ENCODE measurements around the gene PAX3.

PAX3 gene

GRCh38 chr2:222176890-222177289 is 121.9 kb downstream of the PAX3 start:
- H3K9ac ChIP-seq (ENCODE audit: low read length), result no peak overlapping the region
- no peaks in the 10 kb centered on the region for H3K79me1 ChIP-seq (ENCODE audit: low read length)
- no peak overlapping the region for H4K8ac ChIP-seq (ENCODE audit: low read depth, low read length)
- H3K4ac ChIP-seq (ENCODE audit: low read depth, low read length), result no peak overlapping the region
- H3K23ac ChIP-seq (ENCODE audit: low read length), result no peak overlapping the region
- no peaks in the 10 kb centered on the region for H3K79me2 ChIP-seq (ENCODE audit: control insufficient read depth, insufficient read depth, low read length)
- H2BK15ac ChIP-seq (replicated peaks; ENCODE audit: low read depth), result no peak overlapping the region
- H2BK5ac ChIP-seq (ENCODE audit: low read length), result no peak overlapping the region
- H3K27me3 ChIP-seq (ENCODE audit: insufficient read depth, low read length, poor library complexity), result no peaks in the 10 kb centered on the region
- H3K4me1 ChIP-seq (ENCODE audit: control insufficient read depth, low read depth, low read length), result peaks cover 3% of the 10 kb centered on the region
- no peak overlapping the region for H3K4me3 ChIP-seq (ENCODE audit: low read length)
- no CpG with 5 or more reads among the region's 3 CpGs for WGBS (ENCODE audit: extremely low coverage, insufficient coverage, low lambda C conversion rate)
- no peak overlapping the region for H2AK5ac ChIP-seq (ENCODE audit: low read length)
- no peak overlapping the region for H2BK120ac ChIP-seq (ENCODE audit: low read depth, low read length)
- H3K18ac ChIP-seq (ENCODE audit: low read length), result no peak overlapping the region
- H3K56ac ChIP-seq (ENCODE audit: low read length), result no peak overlapping the region
- H3K27ac ChIP-seq (ENCODE audit: low read depth, low read length), result no peak overlapping the region
- DNase-seq, result peak; percentile 38
- no peaks in the 10 kb centered on the region for H3K36me3 ChIP-seq (ENCODE audit: control insufficient read depth, insufficient read depth, low read length)
- H4K5ac ChIP-seq (ENCODE audit: low read length), result no peak overlapping the region
- H3K4me2 ChIP-seq (ENCODE audit: low read length), result no peak overlapping the region

- Histone ChIP-seq H2AK5ac (ENCODE audit: low read length) (no peak overlapping the region), H3K4ac (ENCODE audit: low read depth, low read length) (no peak overlapping the region), H3K9ac (ENCODE audit: low read length) (no peak overlapping the region), H2BK15ac (replicated peaks; ENCODE audit: low read depth) (no peak overlapping the region), H3K4me3 (ENCODE audit: low read length) (no peak overlapping the region), H3K4me1 (ENCODE audit: control insufficient read depth, low read depth, low read length) (peaks cover 3% of the 10 kb centered on the region), H3K4me2 (ENCODE audit: low read length) (no peak overlapping the region), H3K23ac (ENCODE audit: low read length) (no peak overlapping the region), H3K36me3 (ENCODE audit: control insufficient read depth, insufficient read depth, low read length) (no peaks in the 10 kb centered on the region), H2BK120ac (ENCODE audit: low read depth, low read length) (no peak overlapping the region), H2BK5ac (ENCODE audit: low read length) (no peak overlapping the region), H3K27me3 (ENCODE audit: insufficient read depth, low read length, poor library complexity) (no peaks in the 10 kb centered on the region), H4K5ac (ENCODE audit: low read length) (no peak overlapping the region), H3K18ac (ENCODE audit: low read length) (no peak overlapping the region), H3K27ac (ENCODE audit: low read depth, low read length) (no peak overlapping the region), H3K79me1 (ENCODE audit: low read length) (no peaks in the 10 kb centered on the region), H4K8ac (ENCODE audit: low read depth, low read length) (no peak overlapping the region), H3K56ac (ENCODE audit: low read length) (no peak overlapping the region), H3K79me2 (ENCODE audit: control insufficient read depth, insufficient read depth, low read length) (no peaks in the 10 kb centered on the region)
- WGBS (ENCODE audit: extremely low coverage, insufficient coverage, low lambda C conversion rate), result no CpG with 5 or more reads among the region's 3 CpGs
- peak; percentile 56 for DNase-seq
Measured at GRCh38 chr2:222174450-222174849, 124.3 kb downstream of the PAX3 start.

- Histone ChIP-seq H2BK120ac (ENCODE audit: low read depth, low read length) (no peak overlapping the region), H2BK5ac (ENCODE audit: low read length) (no peak overlapping the region), H3K4me2 (ENCODE audit: low read length) (no peak overlapping the region), H3K56ac (ENCODE audit: low read length) (no peak overlapping the region), H2AK5ac (ENCODE audit: low read length) (no peak overlapping the region), H3K23ac (ENCODE audit: low read length) (no peak overlapping the region), H3K18ac (ENCODE audit: low read length) (no peak overlapping the region), H4K8ac (ENCODE audit: low read depth, low read length) (no peak overlapping the region), H4K5ac (ENCODE audit: low read length) (no peak overlapping the region), H3K4me1 (ENCODE audit: control insufficient read depth, low read depth, low read length) (peaks cover 3% of the 10 kb centered on the region), H2BK15ac (replicated peaks; ENCODE audit: low read depth) (no peak overlapping the region), H3K79me2 (ENCODE audit: control insufficient read depth, insufficient read depth, low read length) (no peaks in the 10 kb centered on the region), H3K27me3 (ENCODE audit: insufficient read depth, low read length, poor library complexity) (no peaks in the 10 kb centered on the region), H3K4me3 (ENCODE audit: low read length) (no peak overlapping the region), H3K4ac (ENCODE audit: low read depth, low read length) (no peak overlapping the region), H3K36me3 (ENCODE audit: control insufficient read depth, insufficient read depth, low read length) (no peaks in the 10 kb centered on the region), H3K79me1 (ENCODE audit: low read length) (no peaks in the 10 kb centered on the region), H3K9ac (ENCODE audit: low read length) (no peak overlapping the region), H3K27ac (ENCODE audit: low read depth, low read length) (no peak overlapping the region)
- no peak for DNase-seq
- WGBS (ENCODE audit: extremely low coverage, insufficient coverage, low lambda C conversion rate), result no CpG with 5 or more reads among the region's 4 CpGs
Measured at GRCh38 chr2:222169346-222169745, 129.5 kb downstream of the PAX3 start.

- Histone ChIP-seq H3K36me3 (ENCODE audit: control insufficient read depth, insufficient read depth, low read length) (no peaks in the 10 kb centered on the region), H3K4me2 (ENCODE audit: low read length) (no peak overlapping the region), H4K5ac (ENCODE audit: low read length) (no peak overlapping the region), H2AK5ac (ENCODE audit: low read length) (no peak overlapping the region), H3K27me3 (ENCODE audit: insufficient read depth, low read length, poor library complexity) (no peaks in the 10 kb centered on the region), H3K18ac (ENCODE audit: low read length) (no peak overlapping the region), H2BK5ac (ENCODE audit: low read length) (no peak overlapping the region), H2BK15ac (replicated peaks; ENCODE audit: low read depth) (no peak overlapping the region), H3K27ac (ENCODE audit: low read depth, low read length) (no peak overlapping the region), H3K4me3 (ENCODE audit: low read length) (no peak overlapping the region), H3K79me1 (ENCODE audit: low read length) (no peaks in the 10 kb centered on the region), H3K4me1 (ENCODE audit: control insufficient read depth, low read depth, low read length) (peaks cover 3% of the 10 kb centered on the region), H3K56ac (ENCODE audit: low read length) (no peak overlapping the region), H3K79me2 (ENCODE audit: control insufficient read depth, insufficient read depth, low read length) (no peaks in the 10 kb centered on the region), H4K8ac (ENCODE audit: low read depth, low read length) (no peak overlapping the region), H3K9ac (ENCODE audit: low read length) (no peak overlapping the region), H3K23ac (ENCODE audit: low read length) (no peak overlapping the region), H3K4ac (ENCODE audit: low read depth, low read length) (no peak overlapping the region), H2BK120ac (ENCODE audit: low read depth, low read length) (no peak overlapping the region)
- no peak for DNase-seq
- WGBS (ENCODE audit: extremely low coverage, insufficient coverage, low lambda C conversion rate), result no CpG with 5 or more reads among the region's 8 CpGs
Measured at GRCh38 chr2:222167762-222168161, 131.0 kb downstream of the PAX3 start.

- Histone ChIP-seq H3K18ac (ENCODE audit: low read length) (no peak overlapping the region), H4K5ac (ENCODE audit: low read length) (no peak overlapping the region), H3K27ac (ENCODE audit: low read depth, low read length) (no peak overlapping the region), H2BK120ac (ENCODE audit: low read depth, low read length) (no peak overlapping the region), H2BK5ac (ENCODE audit: low read length) (no peak overlapping the region), H3K27me3 (ENCODE audit: insufficient read depth, low read length, poor library complexity) (no peaks in the 10 kb centered on the region), H3K79me1 (ENCODE audit: low read length) (no peaks in the 10 kb centered on the region), H3K4ac (ENCODE audit: low read depth, low read length) (no peak overlapping the region), H4K8ac (ENCODE audit: low read depth, low read length) (no peak overlapping the region), H3K9ac (ENCODE audit: low read length) (no peak overlapping the region), H2AK5ac (ENCODE audit: low read length) (no peak overlapping the region), H3K4me3 (ENCODE audit: low read length) (no peak overlapping the region), H2BK15ac (replicated peaks; ENCODE audit: low read depth) (no peak overlapping the region), H3K79me2 (ENCODE audit: control insufficient read depth, insufficient read depth, low read length) (no peaks in the 10 kb centered on the region), H3K36me3 (ENCODE audit: control insufficient read depth, insufficient read depth, low read length) (no peaks in the 10 kb centered on the region), H3K4me1 (ENCODE audit: control insufficient read depth, low read depth, low read length) (peaks cover 3% of the 10 kb centered on the region), H3K23ac (ENCODE audit: low read length) (no peak overlapping the region), H3K4me2 (ENCODE audit: low read length) (no peak overlapping the region), H3K56ac (ENCODE audit: low read length) (no peak overlapping the region)
- DNase-seq, result no peak
- no CpG with 5 or more reads among the region's 5 CpGs for WGBS (ENCODE audit: extremely low coverage, insufficient coverage, low lambda C conversion rate)
Measured at GRCh38 chr2:222160944-222161343, 137.9 kb downstream of the PAX3 start.

GRCh38 chr2:222160125-222160524 is 138.7 kb downstream of the PAX3 start:
- no peak overlapping the region for H3K18ac ChIP-seq (ENCODE audit: low read length)
- H2BK120ac ChIP-seq (ENCODE audit: low read depth, low read length), result no peak overlapping the region
- no peak overlapping the region for H3K27ac ChIP-seq (ENCODE audit: low read depth, low read length)
- H3K36me3 ChIP-seq (ENCODE audit: control insufficient read depth, insufficient read depth, low read length), result no peaks in the 10 kb centered on the region
- H4K5ac ChIP-seq (ENCODE audit: low read length), result no peak overlapping the region
- WGBS (ENCODE audit: extremely low coverage, insufficient coverage, low lambda C conversion rate), result no CpG with 5 or more reads among the region's 2 CpGs
- H3K23ac ChIP-seq (ENCODE audit: low read length), result no peak overlapping the region
- H2BK5ac ChIP-seq (ENCODE audit: low read length), result no peak overlapping the region
- H3K4me3 ChIP-seq (ENCODE audit: low read length), result no peak overlapping the region
- H2AK5ac ChIP-seq (ENCODE audit: low read length), result no peak overlapping the region
- H3K56ac ChIP-seq (ENCODE audit: low read length), result no peak overlapping the region
- no peak overlapping the region for H3K9ac ChIP-seq (ENCODE audit: low read length)
- H3K79me2 ChIP-seq (ENCODE audit: control insufficient read depth, insufficient read depth, low read length), result no peaks in the 10 kb centered on the region
- H3K27me3 ChIP-seq (ENCODE audit: insufficient read depth, low read length, poor library complexity), result no peaks in the 10 kb centered on the region
- H3K4me1 ChIP-seq (ENCODE audit: control insufficient read depth, low read depth, low read length), result no peaks in the 10 kb centered on the region
- no peak for DNase-seq
- H2BK15ac ChIP-seq (replicated peaks; ENCODE audit: low read depth), result no peak overlapping the region
- H4K8ac ChIP-seq (ENCODE audit: low read depth, low read length), result no peak overlapping the region
- no peak overlapping the region for H3K4ac ChIP-seq (ENCODE audit: low read depth, low read length)
- no peak overlapping the region for H3K4me2 ChIP-seq (ENCODE audit: low read length)
- no peaks in the 10 kb centered on the region for H3K79me1 ChIP-seq (ENCODE audit: low read length)
